22Rv1 (cell line): ENCODE data around the gene OTOP2.
"Not testable (repeated sequence)": the region's sequence is repeated elsewhere in the genome, so short reads cannot be mapped to it uniquely, and the experiment has no call there.

ENCODE experiments used
- H3K27ac ChIP-seq: fragments of 450-650 bp; 2 replicates; pipeline ENCODE4 v1.5.1; 2017
- ZFX ChIP-seq: fragments of 450-650 bp; IDR thresholded peaks from 2 replicates; pipeline ENCODE4 v1.6.1; 2017; ENCODE audit warnings: antibody characterized with exemption, borderline replicate concordance
- TF ChIP-seq, protein P1 (sequence below): fragments of 450-650 bp; IDR thresholded peaks from 2 replicates; pipeline ENCODE4 v1.5.1; 2017; ENCODE audit warnings: mild to moderate bottlenecking

OTOP2 gene

GRCh38 chr17:74903671-74904070 is 20.4 kb upstream of the OTOP2 start:
- TF ChIP-seq, protein P1, sequence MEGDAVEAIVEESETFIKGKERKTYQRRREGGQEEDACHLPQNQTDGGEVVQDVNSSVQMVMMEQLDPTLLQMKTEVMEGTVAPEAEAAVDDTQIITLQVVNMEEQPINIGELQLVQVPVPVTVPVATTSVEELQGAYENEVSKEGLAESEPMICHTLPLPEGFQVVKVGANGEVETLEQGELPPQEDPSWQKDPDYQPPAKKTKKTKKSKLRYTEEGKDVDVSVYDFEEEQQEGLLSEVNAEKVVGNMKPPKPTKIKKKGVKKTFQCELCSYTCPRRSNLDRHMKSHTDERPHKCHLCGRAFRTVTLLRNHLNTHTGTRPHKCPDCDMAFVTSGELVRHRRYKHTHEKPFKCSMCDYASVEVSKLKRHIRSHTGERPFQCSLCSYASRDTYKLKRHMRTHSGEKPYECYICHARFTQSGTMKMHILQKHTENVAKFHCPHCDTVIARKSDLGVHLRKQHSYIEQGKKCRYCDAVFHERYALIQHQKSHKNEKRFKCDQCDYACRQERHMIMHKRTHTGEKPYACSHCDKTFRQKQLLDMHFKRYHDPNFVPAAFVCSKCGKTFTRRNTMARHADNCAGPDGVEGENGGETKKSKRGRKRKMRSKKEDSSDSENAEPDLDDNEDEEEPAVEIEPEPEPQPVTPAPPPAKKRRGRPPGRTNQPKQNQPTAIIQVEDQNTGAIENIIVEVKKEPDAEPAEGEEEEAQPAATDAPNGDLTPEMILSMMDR = no peak
- TF ChIP-seq ZFX = no peak
- H3K27ac ChIP-seq = no peak overlapping the region

DNA sequence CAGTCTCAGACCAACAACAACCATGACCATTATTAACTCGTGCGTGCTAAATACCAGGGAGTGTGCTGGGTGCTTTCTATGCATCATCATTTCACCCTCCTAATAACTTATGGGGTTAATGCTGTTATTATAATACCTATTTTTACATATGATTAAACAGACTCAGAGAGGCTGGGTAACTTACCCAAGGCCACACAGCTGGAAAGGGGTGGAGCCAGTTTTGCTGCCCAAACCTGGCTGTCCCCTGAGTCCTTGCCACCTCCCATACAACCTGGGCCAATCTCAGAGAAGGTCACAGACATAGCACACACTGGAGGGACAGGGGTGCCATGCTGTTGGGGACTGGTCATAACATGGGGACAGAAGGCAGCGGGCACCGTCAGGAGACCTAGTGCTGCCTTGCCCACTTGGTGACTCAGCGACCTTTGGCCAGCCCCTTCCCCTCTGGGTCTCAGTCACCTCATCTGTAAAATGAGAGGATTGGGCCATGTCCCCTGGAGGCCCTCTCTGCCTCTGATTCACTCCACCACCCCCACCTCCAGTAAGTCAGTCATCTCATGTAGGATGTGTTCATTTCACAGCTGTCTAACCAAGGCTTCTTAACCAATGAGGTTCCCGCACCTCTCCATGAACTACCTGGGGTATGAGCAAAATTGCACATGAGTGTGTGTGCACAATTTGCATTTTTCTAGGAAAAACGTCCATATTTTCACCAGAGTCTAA is 19.2 kb upstream of the OTOP2 start:
- no peak overlapping the region for H3K27ac ChIP-seq
- TF ChIP-seq, protein P1 = no peak
- no peak for TF ChIP-seq ZFX

DNA sequence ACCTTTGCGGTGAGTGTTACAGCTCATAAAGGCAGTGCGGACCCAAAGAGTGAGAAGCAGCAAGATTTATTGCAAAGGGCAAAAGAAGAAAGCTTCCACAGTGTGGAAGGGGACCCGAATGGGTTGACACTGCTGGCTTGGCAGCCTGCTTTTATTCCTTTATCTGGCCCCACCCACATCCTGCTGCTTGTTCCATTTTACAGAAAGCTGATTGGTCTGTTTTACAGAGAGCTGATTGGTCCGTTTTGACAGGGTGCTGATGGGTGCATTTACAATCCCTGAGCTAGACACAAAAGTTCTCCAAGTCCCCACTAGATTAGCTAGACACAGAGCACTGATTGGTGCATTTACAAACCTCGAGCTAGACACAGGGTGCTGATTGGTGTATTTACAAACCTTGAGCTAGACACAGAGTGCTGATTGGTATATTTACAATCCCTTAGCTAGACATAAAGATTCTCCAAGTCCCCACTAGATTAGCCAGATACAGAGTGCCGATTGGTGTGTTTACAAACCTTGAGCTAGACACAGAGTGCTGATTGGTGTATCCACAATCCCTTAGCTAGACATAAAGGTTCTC is 17.8 kb upstream of the OTOP2 start:
- peak overlapping the region; percentile 13; the same call in 1 of the 2 replicates for H3K27ac ChIP-seq

GRCh38 chr17:74907012-74907411 is 17.1 kb upstream of the OTOP2 start:
- TF ChIP-seq, protein P1 = no peak
- no peak for TF ChIP-seq ZFX
- no peak overlapping the region for H3K27ac ChIP-seq

GRCh38 chr17:74909097-74909496 is 15.0 kb upstream of the OTOP2 start:
- not testable (repeated sequence) for H3K27ac ChIP-seq

DNA sequence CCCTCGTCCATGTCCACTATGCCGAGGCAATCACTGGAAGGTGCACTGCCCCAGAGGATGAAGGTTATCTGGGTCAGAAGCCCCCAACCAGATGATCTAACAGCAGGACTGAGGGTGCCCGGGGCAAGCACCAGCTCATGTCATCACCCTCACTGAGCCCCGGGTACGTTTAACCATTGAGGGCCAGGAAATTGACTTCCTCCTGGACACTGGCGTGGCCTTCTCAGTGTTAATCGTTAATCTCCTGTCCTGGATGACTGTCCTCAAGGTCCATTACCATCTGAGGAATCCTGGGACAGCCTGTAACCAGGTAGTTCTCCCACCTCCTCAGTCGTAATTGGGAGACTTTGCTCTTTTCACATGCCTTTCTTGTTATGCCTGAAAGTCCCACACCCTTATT is 12.7 kb upstream of the OTOP2 start:
- not testable (repeated sequence) for H3K27ac ChIP-seq

DNA sequence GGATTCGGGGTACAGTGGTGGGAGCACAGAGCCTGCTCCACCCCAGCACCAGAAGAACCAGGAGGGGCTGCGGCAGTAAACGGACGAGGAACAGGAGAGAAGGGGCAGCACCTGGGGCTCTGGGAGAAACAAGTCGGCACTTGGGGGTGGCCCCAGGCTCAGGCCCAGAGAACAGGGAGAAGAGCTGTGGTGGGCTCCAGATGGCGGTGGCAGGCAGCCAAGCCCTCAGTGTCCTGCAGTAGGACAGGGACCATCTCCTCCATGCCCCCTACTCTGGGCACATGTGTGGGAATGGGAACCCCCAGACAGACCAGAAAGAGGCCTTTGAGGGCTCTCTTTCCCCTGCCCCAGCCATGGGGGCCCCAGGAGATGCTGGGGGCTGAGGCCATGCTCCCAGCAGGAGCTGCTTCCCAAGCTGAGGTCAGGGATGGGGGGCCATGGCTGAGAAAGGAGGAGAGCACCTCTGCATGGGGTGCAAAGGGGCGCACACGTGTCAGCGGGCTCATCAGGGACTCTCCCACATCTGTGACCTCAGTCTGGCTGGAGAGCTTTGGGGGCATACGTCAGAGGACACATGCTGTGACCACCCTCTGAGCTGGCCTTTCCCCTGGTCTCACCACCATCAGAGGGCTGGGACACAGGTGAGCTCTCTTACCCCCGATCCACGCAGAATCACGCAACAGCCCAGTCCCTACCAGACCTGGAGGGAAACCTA is 7.8 kb upstream of the OTOP2 start:
- TF ChIP-seq ZFX = no peak
- TF ChIP-seq, protein P1 = no peak
- no peak overlapping the region for H3K27ac ChIP-seq

DNA sequence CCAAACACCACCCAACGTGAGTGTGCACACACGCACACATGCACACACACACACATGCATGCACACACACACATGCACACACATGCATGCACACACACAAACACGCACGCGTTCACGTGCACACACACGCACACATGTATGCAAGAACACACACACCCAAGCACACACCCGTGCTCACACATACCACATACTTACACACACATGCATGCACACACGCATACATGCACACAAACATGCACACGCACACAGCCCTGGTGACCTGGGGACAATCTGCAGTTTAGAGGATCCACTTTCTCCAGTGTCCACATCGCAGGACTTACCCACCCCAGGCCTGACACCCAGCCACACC is 7.2 kb upstream of the OTOP2 start:
- no peak overlapping the region for H3K27ac ChIP-seq
- TF ChIP-seq, protein P1 = no peak

DNA sequence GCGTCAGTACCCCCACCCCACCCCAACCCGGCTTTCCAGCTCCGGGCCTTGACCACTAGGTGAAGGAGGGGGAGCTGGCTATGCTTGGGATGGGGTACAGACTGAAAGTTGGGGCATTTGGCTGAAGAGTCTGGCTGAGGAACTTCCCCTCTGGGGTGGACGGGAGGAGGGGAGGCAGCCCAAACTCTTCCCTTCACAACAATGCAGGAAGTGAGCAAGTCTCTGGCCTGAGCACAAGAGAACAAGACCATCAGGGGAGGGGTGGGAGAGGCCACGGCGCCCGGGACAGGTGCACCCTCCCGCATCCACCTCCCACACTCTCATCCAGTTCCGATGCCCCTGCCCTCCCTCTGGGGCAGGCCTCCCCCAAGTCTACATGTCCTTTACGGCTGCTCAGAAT is 6.6 kb upstream of the OTOP2 start:
- no peak overlapping the region for H3K27ac ChIP-seq
- TF ChIP-seq ZFX = no peak
- TF ChIP-seq, protein P1 = no peak
